H1 (cell line): Measurements from ENCODE around the gene PTPRR.

Experiments
- BACH1 ChIP-seq: IDR thresholded peaks from 2 replicates; pipeline ENCODE4 v1.6.1; 2012; ENCODE audit warnings: low read length, improper control_type of control experiment
- JUND ChIP-seq: IDR thresholded peaks from 2 replicates; pipeline ENCODE4 v1.6.1; 2011; ENCODE audit warnings: mild to moderate bottlenecking, improper control_type of control experiment, low read length
- MAFK ChIP-seq: IDR thresholded peaks from 2 replicates; pipeline ENCODE4 v1.6.1; 2012; ENCODE audit warnings: low read depth, mild to moderate bottlenecking, improper control_type of control experiment, low read length

GRCh38 chr12:70798016-70798783 is 122.3 kb downstream of the PTPRR start:
- no peak for TF ChIP-seq JUND
- no peak for TF ChIP-seq MAFK
- no peak for TF ChIP-seq BACH1
